Mesendoderm (in vitro differentiated cells): Measurements from ENCODE around the gene ACTR5.

Experiments
- DNase-seq: peaks from one replicate; pipeline ENCODE4 v3.0.0; 2013
- H2AK5ac ChIP-seq: 2 replicates; pipeline ENCODE4 v1.6.1; 2013; ENCODE audit warnings: low read length, inconsistent platforms
- H2BK120ac ChIP-seq: 2 replicates; pipeline ENCODE4 v1.6.1; 2013; ENCODE audit warnings: low read depth, mild to moderate bottlenecking, low read length, moderate library complexity, mixed read lengths
- H2BK15ac ChIP-seq: replicated peaks from 2 replicates; pipeline ENCODE4 v1.6.1; 2013; ENCODE audit warnings: low read depth, mild to moderate bottlenecking, moderate library complexity
- H2BK5ac ChIP-seq: 2 replicates; pipeline ENCODE4 v1.6.1; 2013; ENCODE audit warnings: low read length, inconsistent platforms
- H3K18ac ChIP-seq: 2 replicates; pipeline ENCODE4 v1.6.1; 2013; ENCODE audit warnings: mild to moderate bottlenecking, low read length, mixed read lengths
- H3K23ac ChIP-seq: one replicate; pipeline ENCODE4 v1.6.1; 2013; ENCODE audit warnings: low read length
- H3K27ac ChIP-seq: 2 replicates; pipeline ENCODE4 v1.5.1; 2013; ENCODE audit warnings: low read depth, mild to moderate bottlenecking, inconsistent platforms, low read length, moderate library complexity
- H3K27me3 ChIP-seq: 2 replicates; pipeline ENCODE4 v1.6.1; 2013; ENCODE audit warnings: low read length, control low read depth, mild to moderate bottlenecking, inconsistent platforms; ENCODE audit not compliant: insufficient read depth, poor library complexity
- H3K36me3 ChIP-seq: 2 replicates; pipeline ENCODE4 v1.6.1; 2013; ENCODE audit warnings: low read length, inconsistent platforms; ENCODE audit not compliant: control insufficient read depth, insufficient read depth
- H3K4ac ChIP-seq: one replicate; pipeline ENCODE4 v1.6.1; 2013; ENCODE audit warnings: low read depth, mild to moderate bottlenecking, low read length, moderate library complexity
- H3K4me1 ChIP-seq: 2 replicates; pipeline ENCODE4 v1.6.1; 2013; ENCODE audit warnings: low read depth, low read length, inconsistent platforms; ENCODE audit not compliant: control insufficient read depth
- H3K4me2 ChIP-seq: 2 replicates; pipeline ENCODE4 v1.6.1; 2013; ENCODE audit warnings: low read length
- H3K4me3 ChIP-seq: 2 replicates; pipeline ENCODE4 v1.5.1; 2013; ENCODE audit warnings: mild to moderate bottlenecking, low read length
- H3K56ac ChIP-seq: one replicate; pipeline ENCODE4 v1.6.1; 2013; ENCODE audit warnings: low read length
- H3K79me1 ChIP-seq: 2 replicates; pipeline ENCODE4 v1.6.1; 2013; ENCODE audit warnings: low read length, inconsistent platforms
- H3K79me2 ChIP-seq: 2 replicates; pipeline ENCODE4 v1.6.1; 2013; ENCODE audit warnings: mild to moderate bottlenecking, low read length; ENCODE audit not compliant: control insufficient read depth, insufficient read depth
- H3K9ac ChIP-seq: 2 replicates; pipeline ENCODE4 v1.6.1; 2013; ENCODE audit warnings: low read length, inconsistent platforms
- H4K5ac ChIP-seq: one replicate; pipeline ENCODE4 v1.6.1; 2013; ENCODE audit warnings: low read length
- H4K8ac ChIP-seq: one replicate; pipeline ENCODE4 v1.6.1; 2013; ENCODE audit warnings: low read depth, mild to moderate bottlenecking, control low read depth, low read length, moderate library complexity
- WGBS: extraction: QIAGEN DNeasy Blood & Tissue Kit; methylation state at CpG from one replicate; pipeline ENCODE4 v1.1.7; 2013; ENCODE audit warnings: low lambda C conversion rate, missing lambda C conversion rate; ENCODE audit not compliant: insufficient coverage; ENCODE audit errors: extremely low coverage; 5-methylcytosine and 5-hydroxymethylcytosine counted together

The ACTR5 gene

DNA sequence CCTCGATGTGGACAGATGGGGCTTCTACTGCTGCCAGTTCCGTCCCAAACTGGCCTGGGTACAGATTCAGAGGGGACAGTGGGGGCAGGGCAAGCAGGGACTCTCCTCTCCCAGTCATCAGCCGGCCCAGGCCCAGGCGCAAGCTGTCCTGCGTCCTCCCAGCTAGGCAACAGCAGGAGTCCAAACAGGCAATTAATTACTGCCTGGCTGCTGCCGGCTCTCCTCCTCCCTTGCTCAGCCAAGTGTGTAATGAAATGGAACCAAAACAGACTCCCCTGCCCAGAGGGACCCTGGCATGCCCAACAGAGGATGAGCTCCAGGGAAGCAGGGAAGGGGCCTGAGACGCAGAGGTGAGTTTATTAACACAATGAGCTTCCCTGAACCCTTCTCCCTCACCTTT, 41.8 kb upstream of the ACTR5 start:
- no peaks in the 10 kb centered on the region for H3K36me3 ChIP-seq
- H3K79me2 ChIP-seq, result no peaks in the 10 kb centered on the region
- no peaks in the 10 kb centered on the region for H3K79me1 ChIP-seq
- no peak overlapping the region for H4K5ac ChIP-seq
- no peak overlapping the region for H3K56ac ChIP-seq
- no peak overlapping the region for H2BK120ac ChIP-seq
- H3K23ac ChIP-seq, result no peak overlapping the region
- no peak overlapping the region for H3K4me3 ChIP-seq
- no peak overlapping the region for H3K4me2 ChIP-seq
- no peak overlapping the region for H2BK5ac ChIP-seq
- no peak overlapping the region for H3K9ac ChIP-seq
- H3K4me1 ChIP-seq, result no peaks in the 10 kb centered on the region
- no peak overlapping the region for H4K8ac ChIP-seq
- H3K27ac ChIP-seq, result no peak overlapping the region
- WGBS, result no CpG with 5 or more reads among the region's 7 CpGs
- no peaks in the 10 kb centered on the region for H3K27me3 ChIP-seq
- H2BK15ac ChIP-seq, result no peak overlapping the region
- H3K18ac ChIP-seq, result no peak overlapping the region
- DNase-seq, result peak; percentile 13
- no peak overlapping the region for H2AK5ac ChIP-seq
- H3K4ac ChIP-seq, result no peak overlapping the region

GRCh38 chr20:38714308-38714707, 34.0 kb upstream of the ACTR5 start:
- H2BK5ac ChIP-seq, result no peak overlapping the region
- H3K9ac ChIP-seq, result no peak overlapping the region
- no peak overlapping the region for H3K4me3 ChIP-seq
- no peak overlapping the region for H3K4ac ChIP-seq
- H3K27me3 ChIP-seq, result peaks cover 3% of the 10 kb centered on the region
- H3K27ac ChIP-seq, result no peak overlapping the region
- no peaks in the 10 kb centered on the region for H3K4me1 ChIP-seq
- no peaks in the 10 kb centered on the region for H3K36me3 ChIP-seq
- no CpG with 5 or more reads among the region's 6 CpGs for WGBS
- no peaks in the 10 kb centered on the region for H3K79me2 ChIP-seq
- no peaks in the 10 kb centered on the region for H3K79me1 ChIP-seq
- H4K8ac ChIP-seq, result no peak overlapping the region
- DNase-seq, result peak; percentile 16
- no peak overlapping the region for H2AK5ac ChIP-seq
- H2BK120ac ChIP-seq, result no peak overlapping the region
- H3K18ac ChIP-seq, result no peak overlapping the region
- no peak overlapping the region for H2BK15ac ChIP-seq
- H3K23ac ChIP-seq, result no peak overlapping the region
- no peak overlapping the region for H3K4me2 ChIP-seq
- no peak overlapping the region for H3K56ac ChIP-seq
- no peak overlapping the region for H4K5ac ChIP-seq

DNA sequence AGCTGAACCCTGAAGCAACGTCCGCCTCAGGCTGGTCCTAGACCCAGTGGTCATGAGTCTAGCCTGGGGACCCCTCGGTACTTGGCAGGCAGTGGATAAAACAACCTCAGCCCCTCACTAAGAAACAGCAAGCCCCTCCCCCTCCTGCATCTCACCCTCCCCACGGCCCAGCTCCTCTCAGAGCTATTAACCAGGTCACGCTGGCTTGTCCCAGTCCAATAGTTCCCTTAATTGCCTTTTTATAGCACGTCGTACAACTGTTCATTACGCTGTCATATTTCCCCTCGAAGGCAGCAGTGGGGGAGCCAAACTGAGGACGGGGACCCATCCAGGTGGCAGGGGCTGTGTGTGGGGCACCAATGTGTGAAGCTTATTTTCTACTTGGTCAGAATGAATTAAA, 32.6 kb upstream of the ACTR5 start:
- Histone ChIP-seq H2BK5ac (no peak overlapping the region), H3K4me1 (no peaks in the 10 kb centered on the region), H3K36me3 (no peaks in the 10 kb centered on the region), H3K79me2 (no peaks in the 10 kb centered on the region), H3K79me1 (no peaks in the 10 kb centered on the region), H3K4me3 (no peak overlapping the region), H3K4me2 (no peak overlapping the region), H3K27ac (no peak overlapping the region), H3K18ac (no peak overlapping the region), H3K27me3 (peaks cover 10% of the 10 kb centered on the region), H2BK15ac (no peak overlapping the region), H3K9ac (no peak overlapping the region), H2BK120ac (no peak overlapping the region), H3K56ac (no peak overlapping the region), H4K8ac (no peak overlapping the region), H2AK5ac (no peak overlapping the region), H3K23ac (no peak overlapping the region), H4K5ac (no peak overlapping the region), H3K4ac (no peak overlapping the region)
- no CpG with 5 or more reads among the region's 10 CpGs for WGBS
- DNase-seq, result no peak

DNA sequence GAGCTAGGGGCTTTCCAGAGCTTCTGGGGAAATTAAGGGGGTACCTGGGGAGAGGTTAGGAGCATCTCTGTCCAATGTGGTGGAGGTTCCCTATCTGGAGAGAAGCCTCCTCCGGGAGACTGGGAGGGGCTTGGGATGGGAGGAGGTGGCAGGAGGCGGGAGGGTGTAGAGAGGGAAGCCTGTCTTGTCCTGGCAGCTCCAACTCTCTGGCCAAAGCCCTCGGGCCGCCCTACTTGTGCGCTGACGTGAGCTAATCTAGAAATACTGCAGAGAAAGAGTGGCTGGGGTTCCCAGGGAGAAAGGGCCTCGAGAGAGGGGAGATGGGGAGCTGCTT, 25.6 kb upstream of the ACTR5 start:
- peak; percentile 57 for DNase-seq
- H2BK120ac ChIP-seq, result no peak overlapping the region

DNA sequence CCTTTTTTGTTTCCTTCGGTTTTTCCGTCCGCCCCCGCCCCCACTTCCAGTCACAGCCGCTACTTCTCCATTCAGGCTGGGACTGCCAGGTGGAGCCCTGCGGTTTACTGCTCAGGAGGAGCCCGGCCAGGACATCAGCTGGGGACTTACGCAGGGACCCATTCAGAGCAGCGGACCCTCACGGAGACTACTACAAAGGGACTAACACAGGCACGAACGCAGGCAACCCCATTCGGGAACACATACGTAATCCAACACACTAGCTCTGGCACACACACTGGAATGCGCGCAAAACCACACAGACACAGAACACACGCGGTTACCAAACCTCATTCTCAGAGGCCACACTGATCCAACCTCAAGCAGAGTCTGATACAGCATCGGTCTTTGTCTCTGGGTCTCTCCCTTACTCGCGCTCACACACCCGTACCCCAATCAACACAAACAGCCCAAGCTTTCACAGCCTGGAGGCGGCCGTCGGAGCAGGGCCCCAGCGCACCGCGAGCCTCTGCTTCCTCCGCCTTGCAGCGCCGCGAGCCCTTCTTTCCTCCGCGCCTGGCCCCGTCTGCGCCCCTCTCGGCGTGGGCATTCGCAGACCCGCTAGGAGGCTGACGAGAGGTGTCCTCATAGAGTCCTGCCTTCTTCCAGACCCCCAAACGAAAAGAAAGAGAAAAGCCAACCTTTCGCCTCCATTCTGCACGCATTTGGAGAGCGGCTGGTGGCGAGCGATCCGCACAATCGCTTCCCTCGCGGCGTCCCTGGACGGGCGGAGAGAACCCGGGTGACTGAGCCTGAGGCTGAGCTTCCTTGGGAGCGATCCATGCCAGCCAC, 25.0 kb upstream of the ACTR5 start:
- no peaks in the 10 kb centered on the region for H3K36me3 ChIP-seq
- no peak overlapping the region for H3K4me3 ChIP-seq
- peak; percentile 33 for DNase-seq
- H3K27me3 ChIP-seq, result peaks cover 75% of the 10 kb centered on the region
- no peak overlapping the region for H3K23ac ChIP-seq
- H3K79me1 ChIP-seq, result no peaks in the 10 kb centered on the region
- H3K79me2 ChIP-seq, result no peaks in the 10 kb centered on the region
- no peak overlapping the region for H2BK5ac ChIP-seq
- no peak overlapping the region for H3K4ac ChIP-seq
- no peak overlapping the region for H2BK120ac ChIP-seq
- H3K4me1 ChIP-seq, result peaks cover 2% of the 10 kb centered on the region
- H2AK5ac ChIP-seq, result no peak overlapping the region
- peak overlapping the region; percentile 18 for H3K4me2 ChIP-seq
- H3K9ac ChIP-seq, result no peak overlapping the region
- WGBS, result no CpG with 5 or more reads among the region's 56 CpGs
- no peak overlapping the region for H3K56ac ChIP-seq
- H4K8ac ChIP-seq, result no peak overlapping the region
- no peak overlapping the region for H4K5ac ChIP-seq
- no peak overlapping the region for H2BK15ac ChIP-seq
- no peak overlapping the region for H3K27ac ChIP-seq
- no peak overlapping the region for H3K18ac ChIP-seq

More for the DNA sequence above, 25.6 kb upstream of the ACTR5 start:
- no peak overlapping the region for H3K9ac ChIP-seq
- no peaks in the 10 kb centered on the region for H3K79me2 ChIP-seq
- WGBS, result no CpG with 5 or more reads among the region's 7 CpGs
- H3K79me1 ChIP-seq, result no peaks in the 10 kb centered on the region
- H3K23ac ChIP-seq, result no peak overlapping the region
- H3K56ac ChIP-seq, result no peak overlapping the region
- no peak overlapping the region for H3K4me2 ChIP-seq
- peaks cover 2% of the 10 kb centered on the region for H3K4me1 ChIP-seq
- no peak overlapping the region for H4K8ac ChIP-seq
- peaks cover 69% of the 10 kb centered on the region for H3K27me3 ChIP-seq
- H2BK5ac ChIP-seq, result no peak overlapping the region
- H3K27ac ChIP-seq, result no peak overlapping the region
- H2BK15ac ChIP-seq, result no peak overlapping the region
- H3K4ac ChIP-seq, result no peak overlapping the region
- H4K5ac ChIP-seq, result no peak overlapping the region
- no peaks in the 10 kb centered on the region for H3K36me3 ChIP-seq
- H3K4me3 ChIP-seq, result no peak overlapping the region
- no peak overlapping the region for H3K18ac ChIP-seq
- no peak overlapping the region for H2AK5ac ChIP-seq
